NOMO-1 treated with dmso at 0.1 percent for 144 hours (cell line): ENCODE results near the gene YTHDF1.
"Not testable (repeated sequence)": the region's sequence is repeated elsewhere in the genome, so short reads cannot be mapped to it uniquely, and the experiment has no call there.

ENCODE experiments used
- DNase-seq: peaks from one replicate; lab custom pipeline; 2025; ENCODE audit not compliant: unreplicated experiment; lab: John Stamatoyannopoulos, UW

Gene YTHDF1

DNA sequence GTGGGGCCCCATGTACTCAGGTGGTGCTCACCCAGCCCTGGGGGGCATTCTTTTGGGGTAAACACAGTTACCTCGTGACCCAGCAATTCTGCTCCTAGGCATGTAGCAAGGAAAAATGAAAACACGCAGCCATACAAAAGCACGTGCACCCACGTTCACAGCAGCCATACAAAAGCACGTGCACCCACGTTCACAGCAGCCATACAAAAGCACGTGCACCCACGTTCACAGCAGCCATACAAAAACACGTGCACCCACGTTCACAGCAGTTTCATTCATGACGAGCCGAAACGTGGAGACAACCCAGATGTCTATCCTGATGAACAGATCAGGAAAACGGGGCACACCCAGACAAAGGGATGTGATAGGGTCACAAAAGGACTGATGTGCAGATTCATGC is 57.1 kb downstream of the YTHDF1 start:
- no peak for DNase-seq

DNA sequence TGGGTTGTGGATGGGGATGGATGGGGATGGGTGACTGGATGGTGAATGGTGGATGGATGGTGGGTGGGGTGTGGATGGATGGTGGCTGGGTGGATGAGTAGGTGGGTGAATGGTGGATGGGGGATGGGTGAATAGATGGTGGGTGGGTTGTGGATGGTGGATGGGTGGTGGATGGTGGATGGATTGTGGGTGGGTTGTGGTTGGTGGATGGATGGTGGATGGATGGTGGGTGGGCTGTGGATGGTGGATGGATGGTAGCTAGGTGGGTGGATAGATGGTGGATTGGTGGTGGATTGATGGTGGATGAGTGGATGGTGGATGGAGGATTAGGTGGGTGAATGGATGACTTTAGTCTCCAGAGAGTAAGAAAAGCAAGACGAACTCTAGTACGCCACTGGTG is 57.6 kb downstream of the YTHDF1 start:
- DNase-seq = no peak

DNA sequence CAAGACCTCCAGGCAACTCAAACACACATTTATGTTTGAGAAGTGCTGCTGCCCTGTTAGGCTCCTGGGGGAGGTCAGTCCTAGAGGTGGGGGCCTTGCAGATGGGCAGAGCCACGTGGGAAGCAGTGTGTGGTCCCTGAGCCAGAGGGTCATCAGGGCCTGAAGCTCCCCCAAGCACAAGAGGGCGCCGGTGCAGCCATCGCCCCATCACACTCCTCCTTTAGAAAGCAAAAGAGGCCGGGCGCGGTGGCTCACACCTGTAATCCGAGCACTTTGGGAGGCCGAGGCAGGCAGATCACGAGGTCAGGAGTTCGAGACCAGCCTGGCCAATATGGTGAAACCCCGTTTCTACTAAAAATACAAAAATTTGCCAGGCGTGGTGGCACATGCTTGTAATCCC is 58.5 kb downstream of the YTHDF1 start:
- not testable (repeated sequence) for DNase-seq

DNA sequence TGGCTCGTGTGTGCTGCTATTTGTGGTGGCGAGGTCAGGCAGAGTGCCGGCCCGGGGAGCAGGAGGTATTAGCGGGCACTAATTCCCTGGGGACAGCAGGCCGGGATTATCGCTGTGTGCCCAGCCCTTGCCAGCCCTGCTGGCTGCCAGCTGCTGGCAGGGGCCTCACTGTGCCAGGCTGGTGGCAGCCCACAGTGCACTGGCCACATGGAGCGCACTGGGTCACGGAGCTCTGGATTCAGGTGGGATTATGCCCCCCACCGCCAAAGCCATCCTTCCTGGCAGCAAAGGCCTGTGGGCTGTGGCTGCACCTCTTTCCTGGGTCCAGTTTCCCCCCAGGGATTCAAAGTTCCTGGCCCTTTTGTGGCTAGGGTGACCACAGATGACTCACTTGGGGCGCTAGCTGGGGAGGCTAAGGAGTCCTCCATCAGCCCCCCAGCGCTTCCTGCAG is 59.7 kb downstream of the YTHDF1 start:
- DNase-seq = no peak

DNA sequence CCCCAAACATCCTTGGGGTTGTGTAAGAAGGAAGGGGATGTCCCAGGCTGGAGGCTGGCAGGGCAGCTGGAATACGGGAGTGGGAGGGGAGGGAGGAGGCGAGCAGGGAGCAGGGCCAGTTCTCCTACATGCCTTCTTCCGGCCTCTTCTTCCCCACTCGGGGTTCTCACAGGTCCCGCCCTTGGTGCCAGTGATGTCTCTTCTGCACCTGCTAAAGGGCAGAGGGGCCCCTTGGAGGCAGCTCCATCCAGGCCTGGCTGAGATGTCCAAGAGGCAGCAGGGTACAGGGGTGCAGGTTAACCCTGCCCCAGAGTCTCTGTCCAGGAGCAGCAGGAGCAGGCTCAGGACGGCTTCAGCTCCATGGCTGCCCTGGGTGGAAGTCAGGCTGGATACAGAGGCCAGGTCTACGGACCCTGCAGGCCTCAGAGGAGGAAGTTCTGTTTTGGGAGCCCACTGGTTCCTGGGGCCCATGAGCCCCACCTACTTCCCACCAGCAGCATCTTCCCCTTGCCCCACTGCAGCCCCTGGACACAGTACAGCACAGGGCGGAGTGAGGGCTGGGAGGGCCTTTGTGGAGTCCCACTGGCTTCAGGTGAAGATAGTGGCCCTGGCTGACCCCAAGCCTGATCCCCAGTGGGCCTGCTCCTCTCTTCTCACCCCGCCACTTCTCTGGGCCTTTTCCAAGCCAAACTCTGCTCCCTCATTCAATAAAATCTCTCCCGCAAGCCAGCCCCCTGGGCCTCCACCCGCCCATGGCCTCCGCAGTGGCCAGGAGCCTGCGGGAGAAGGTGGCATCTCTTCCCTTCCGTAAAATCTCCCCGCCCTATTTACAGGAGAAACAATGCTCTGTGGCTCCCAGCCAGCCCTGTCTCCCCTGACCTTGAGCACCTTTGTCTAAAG is 60.4 kb downstream of the YTHDF1 start:
- no peak for DNase-seq

DNA sequence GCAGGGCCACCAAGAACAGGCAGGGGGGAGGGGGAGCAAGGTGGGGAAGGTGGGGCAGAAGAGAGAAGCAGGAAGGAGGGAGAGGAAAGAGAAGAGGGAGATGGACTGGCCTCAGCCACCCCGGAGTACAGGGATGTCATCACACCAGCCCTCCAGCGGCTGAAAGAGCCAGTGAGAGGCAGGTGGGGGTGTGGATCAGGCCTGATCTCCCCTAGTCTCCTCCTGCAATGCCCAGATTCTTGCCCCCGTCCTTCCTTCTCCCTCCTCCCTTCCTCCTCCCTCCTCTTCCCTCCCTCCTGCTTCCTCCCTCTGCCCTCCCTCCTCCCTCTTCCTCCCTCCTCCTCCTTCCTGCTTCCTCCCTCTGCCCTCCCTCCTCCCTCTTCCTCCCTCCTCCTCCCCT is 61.5 kb downstream of the YTHDF1 start:
- DNase-seq = no peak

DNA sequence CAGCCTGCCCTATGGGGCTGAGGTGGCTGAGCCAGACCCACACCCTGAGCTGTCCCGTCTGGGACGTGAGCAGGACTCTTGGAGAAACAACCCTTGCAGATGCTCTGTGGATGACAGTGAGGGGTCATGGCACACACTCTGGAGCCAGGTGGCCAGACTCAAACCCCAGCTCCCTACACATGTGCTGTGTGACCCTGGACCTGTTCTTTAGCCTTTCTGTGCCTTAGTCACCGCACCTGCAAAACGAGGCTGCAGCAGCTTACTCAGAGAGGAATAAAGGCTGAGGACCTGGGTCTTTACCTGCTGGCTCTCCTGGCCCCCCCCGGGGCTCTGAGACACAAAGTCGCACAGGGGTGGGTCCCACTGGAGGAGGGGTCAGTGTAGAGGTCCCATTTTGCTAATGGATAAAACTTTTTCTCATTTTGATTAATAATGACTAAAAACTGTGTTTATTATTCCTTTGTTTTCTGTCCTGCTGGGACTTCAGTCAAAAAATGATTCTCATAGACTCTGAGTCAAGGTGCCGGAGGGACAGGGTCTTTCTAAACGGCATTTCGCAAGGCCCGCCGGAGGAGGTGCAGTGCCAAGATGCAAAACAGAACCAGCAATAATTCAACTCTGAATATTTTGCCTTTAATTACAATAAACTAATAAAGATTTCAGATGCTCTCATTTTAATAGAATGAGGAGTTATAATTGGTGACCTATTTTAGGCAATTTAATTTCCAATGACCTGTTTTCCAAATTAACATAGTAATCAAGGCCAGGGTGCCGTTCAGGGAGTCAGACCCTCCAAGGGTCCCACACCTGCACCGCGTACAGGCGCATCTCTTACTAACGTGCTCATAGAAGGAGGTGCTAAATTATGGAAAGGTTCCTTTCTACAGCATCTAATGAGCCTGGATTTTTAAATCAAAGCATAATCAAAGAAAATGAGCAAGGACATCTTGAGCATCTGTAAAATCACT is 62.4 kb downstream of the YTHDF1 start:
- DNase-seq = no peak

DNA sequence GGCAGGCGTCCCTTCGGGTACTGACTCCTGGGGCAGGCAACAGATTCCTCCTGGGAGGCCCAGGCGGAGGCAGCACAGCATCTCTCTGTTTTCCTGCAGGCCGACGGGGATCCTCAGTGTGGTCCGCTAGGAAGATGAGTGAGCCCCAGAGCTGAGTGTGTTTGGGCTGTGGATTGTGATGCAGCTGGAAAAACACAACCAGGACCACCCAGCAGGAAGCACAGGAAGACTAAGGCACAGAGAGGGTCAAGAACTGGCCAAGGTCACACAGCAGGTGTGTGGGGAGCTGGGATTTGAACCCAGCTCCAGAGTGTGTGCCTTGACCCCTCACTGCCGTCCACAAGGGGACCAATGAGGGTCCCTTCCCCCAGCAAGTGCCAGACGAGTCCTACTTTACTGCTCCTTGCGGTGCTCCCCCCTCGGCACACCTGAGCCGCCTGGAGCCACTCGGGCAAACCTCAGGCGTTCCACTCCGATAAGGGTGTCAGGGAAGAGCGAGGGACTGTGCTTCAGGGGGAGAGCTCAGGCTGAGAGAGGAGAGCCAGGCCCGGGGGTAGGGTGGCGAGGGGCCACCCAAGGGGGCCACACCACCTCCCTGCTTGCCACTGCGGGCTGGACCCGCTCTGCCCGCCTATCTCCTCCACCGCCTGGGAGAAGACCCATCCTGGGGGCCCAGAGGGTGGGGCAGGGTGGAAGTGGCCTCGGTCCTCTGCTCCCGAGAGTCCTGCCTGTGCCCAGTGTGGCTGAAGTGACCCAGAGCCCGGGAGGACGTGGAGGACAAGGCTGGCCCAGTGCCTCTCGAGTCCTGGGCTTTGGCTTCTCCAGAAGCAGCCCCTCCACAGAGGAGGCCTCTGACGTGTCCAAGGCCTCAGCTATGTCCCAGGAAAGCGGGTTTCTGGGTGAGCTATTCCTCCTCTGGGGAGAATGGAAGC is 63.3 kb downstream of the YTHDF1 start:
- no peak for DNase-seq

DNA sequence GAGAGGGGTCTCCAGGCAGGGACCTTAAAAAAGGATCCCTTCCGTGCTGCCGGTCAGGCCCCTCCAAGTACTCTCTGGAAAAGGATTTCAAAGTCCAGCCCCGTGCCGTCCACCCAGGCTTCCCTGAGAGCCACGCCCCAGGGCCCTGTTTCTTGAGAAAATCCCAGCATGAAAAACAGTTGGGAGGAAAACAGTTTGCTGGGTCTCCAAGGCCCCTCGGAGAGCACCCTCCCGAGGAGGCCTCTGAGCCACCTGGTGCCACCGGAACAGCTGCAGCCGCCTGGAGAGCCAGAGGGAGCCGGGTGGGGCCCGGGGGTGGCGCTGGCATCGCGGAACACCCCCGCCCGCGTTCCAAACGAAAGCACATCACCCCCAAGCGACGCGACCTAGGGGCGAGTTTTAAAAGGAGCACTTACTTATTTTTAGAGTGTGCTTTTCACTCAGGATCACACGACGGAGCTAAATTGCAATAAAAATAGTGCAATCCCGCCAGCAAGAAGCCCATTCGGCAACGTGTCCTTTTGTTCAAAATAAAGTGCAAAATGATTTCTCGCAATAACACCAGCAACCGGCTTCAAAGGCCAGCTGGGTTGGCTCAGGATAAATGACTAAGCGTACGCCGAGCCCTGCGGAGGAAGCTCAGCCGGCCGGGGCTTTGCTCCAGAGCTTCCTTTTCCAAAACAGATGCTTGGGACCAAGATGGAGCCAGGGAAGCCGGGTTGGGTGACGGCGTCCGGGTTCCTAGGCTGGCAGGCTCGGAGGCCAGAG is 64.2 kb downstream of the YTHDF1 start:
- DNase-seq = no peak

DNA sequence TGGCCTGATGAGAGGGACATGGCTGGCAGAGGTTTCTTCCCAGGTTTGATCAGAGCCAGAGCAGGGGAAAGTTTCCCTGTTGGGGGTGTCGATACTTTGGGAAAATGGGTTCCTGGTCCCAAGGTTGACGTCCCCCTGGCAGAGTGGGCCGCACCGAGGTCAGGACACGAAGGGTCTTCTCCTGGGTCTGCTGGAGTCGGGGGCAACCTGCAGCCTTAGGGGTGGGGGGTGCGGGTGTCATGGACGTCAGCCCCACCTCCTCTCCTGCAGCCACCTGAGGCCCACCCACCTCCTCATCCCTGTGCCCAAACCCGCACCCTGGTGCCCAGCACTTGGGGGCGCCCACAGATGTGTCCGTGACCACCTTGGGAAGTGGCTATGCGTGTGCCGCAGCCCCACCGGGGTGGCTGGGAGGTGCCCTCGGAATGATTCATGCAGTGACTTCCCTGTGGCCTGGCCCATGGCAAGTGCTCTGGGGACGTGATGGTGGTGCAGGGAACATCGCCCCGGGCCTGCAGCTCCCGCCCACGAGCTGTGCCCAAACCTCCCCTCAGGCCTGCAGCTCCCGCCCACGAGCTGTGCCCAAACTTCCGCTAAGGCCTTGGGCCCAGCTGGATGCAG is 64.9 kb downstream of the YTHDF1 start:
- no peak for DNase-seq

DNA sequence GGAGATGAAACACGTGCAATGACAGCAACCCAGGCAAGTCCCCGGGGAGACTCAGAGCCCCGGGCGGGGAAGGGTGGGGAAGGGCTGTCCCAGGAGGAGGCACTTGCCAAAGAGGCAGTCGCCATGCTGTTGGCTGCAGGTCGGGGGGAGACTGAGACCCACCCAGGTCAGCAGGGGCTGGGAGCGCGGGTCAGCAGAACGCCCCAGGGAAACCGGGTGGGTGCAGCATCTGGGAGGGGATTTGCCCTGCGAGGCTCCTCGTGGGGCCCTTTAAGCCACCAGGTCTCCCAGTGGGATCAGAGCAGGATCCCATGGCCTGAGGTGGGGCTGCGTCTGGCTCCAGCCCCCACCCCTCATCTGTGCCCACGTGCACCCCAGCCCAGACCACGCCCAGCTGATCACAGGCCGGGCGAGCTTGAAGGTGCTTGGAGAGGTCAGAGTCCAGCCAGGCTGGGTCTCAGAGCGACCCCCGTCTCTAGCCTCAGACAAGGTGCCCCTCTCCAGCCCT is 65.5 kb downstream of the YTHDF1 start:
- DNase-seq = no peak

DNA sequence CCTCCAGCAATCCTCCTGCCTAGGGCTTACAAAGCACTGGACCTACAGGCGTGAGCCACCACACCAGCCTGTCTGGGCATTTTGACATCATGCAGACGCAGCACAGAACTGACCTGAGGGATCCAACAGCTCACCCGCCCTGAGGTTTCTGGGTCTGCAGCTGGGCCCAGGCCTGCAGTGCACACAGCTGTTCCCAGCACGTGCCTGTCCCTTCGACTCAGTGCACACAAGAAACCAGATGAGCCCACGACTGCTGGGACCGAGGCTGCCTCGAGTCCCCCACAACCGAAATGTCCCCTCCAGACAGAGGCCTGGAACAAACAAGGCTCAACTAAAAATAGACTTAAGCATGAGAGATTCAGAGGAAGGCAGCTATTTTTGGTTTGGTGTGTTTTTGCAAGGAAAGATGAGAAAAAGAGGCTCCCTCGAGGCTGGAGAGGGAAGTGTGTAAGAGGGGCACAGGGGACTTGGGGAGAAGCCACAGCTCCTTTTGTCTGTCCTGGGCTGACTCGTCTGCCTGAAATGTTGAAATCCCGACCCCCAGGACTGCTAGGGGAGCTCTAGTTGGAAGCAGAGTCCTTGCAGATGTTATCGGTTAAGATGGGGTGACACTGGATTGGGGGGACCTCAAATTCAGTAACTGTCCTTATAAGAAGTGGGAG is 66.3 kb downstream of the YTHDF1 start:
- DNase-seq = no peak

DNA sequence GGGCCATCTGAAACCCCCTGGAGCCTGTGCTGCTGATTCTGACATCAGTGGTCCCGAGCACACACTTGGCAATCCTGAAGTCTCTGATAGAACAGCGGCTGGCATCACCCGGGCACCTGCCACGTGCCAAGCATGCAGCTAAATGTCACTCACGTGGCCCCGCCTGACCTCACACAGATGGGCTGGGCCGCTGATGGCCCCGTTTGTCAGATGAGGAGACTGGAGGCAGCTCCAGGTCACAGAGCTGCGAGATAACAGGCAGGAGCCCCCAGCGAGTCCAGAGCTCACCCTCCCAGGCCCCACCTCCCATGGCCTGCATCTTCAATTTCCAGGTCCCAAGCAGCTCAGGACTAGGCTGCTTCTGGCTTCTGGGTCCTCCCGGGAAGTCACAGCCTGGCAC is 67.2 kb downstream of the YTHDF1 start:
- DNase-seq = no peak

DNA sequence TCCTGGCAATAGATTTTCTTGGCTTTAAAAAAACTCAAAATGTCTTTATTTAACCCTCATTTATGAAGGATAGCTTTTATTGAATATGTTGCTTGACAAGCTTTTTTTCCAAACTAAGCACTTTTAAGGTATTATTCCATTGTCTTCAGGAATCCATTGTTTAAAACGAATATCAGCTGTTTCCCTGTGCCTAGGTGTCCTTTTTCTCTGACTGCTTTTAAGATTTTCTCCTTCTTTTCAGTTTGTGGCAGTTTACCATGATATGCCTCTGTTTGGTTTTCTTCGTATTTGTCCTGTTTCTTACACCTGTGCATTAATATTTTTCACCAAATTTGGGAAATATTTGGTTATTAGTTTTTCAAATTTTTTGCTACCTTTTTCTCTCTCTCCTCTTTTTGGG is 68.4 kb downstream of the YTHDF1 start:
- DNase-seq = no peak
